Effector CD8-positive, alpha-beta T cell (primary cell): ENCODE data around the gene EIF3K.
A peak's percentile ranks its signal among the peaks of the same experiment; 100 is the strongest.
"Not testable (repeated sequence)": the region's sequence is repeated elsewhere in the genome, so short reads cannot be mapped to it uniquely, and the experiment has no call there.

Experiments
- DNase-seq: peaks from one replicate; lab custom pipeline; 2025; lab: John Stamatoyannopoulos, UW

The EIF3K gene

DNA sequence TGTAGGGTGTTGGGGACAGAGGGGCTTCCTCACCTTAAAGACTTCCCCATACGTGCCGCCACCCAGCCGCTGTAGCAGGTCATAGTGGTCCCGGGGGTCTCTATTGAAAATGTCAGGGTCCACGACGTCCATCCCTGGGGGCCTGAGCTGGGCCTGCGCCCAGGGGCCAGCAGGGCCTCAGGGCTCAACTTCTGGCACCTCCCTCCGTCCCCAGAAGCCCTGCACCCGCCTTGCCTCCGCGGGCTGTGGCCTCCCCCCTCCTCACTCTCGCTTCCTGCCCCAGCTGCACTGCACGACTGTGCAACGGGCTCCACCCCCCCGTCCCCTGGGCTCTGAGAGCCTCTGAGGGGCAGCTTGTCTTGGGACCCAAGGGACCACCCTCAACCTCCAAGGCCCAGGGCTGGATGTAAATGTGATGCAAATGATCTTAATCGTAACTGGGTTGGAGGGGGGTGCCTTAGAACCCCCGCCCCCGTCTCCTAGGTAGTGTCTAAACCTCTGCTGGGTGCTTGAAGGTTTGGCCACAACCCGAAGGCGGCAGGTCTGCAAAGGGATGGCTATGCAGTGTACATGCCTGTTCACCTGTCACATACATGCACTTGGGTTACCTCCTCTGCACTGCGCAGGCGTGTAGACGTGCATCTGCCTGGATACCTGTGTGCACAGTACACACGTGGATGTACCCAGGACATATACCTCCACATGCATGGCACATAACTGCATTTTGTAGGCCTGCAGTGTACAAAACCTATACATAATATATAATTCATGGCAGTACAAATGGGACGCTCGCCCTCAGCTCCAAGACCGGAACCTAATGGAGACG is 1.0 kb upstream of the EIF3K start, which contains the start of gene MAP4K1:
Gene MAP4K1, minus strand, starts transcription at position 190 of the 826 bp plus-strand sequence. Its CDS starts 58 bp downstream, at position 132.
- peak; percentile 40 for DNase-seq

DNA sequence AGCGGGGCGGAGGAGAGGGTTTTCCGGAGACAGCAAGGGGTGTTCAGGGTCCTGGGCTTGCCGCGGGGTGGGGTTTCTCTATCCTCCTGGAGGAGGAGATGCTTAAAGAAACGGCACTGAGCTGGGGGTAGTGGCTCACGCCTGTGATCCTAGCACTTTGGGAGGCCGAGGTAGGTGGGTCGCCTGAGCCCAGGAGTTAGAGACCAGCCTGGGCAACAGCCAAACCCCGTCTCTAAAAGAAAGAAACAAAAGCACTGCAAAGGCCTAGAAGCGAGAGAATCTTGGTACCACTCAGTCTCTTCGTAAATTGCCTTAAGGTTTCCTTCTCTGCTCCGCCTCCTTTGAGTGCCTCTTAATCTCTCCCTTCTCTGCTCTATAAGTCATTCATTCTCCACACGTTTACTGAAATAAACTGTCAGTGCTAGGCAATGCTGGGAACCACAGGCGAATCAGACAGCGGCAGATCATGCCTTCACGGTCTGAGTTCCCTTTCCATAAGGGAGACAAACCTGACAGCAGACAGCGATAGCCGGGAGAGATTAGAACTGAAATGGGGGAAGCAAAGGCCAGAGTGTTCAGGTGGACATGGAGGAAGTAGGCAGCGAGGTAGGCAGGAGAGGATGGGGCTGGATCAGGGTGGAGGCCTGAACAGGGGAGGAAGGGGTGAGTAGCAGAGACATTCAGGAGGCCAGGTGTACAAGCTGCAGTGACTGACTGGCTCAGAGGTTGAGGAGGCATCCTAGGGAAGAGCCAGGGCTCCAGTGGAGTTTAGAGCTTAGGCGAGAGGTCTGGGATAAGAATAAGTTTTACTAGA is 580 bp downstream of the EIF3K start:
- no peak for DNase-seq

DNA sequence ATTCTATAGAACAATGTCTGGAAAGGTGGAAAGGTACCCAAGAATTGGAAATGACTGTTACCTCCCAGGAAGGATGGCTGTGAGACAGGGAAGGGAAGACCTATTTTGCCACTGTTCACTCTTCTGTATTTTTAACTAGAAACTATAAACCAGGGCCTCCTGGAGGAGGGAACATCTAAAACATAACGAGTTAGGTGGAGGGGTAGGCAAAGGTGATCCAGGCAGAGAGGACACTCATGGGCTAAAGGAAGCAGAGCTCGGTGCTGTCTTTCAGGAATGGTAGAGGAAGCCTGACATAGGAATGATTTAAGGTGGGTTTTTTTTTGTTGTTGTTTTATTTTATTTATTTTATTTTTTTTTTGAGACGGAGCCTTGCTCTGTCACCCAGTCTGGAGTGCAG is 5.8 kb downstream of the EIF3K start:
- no peak for DNase-seq

DNA sequence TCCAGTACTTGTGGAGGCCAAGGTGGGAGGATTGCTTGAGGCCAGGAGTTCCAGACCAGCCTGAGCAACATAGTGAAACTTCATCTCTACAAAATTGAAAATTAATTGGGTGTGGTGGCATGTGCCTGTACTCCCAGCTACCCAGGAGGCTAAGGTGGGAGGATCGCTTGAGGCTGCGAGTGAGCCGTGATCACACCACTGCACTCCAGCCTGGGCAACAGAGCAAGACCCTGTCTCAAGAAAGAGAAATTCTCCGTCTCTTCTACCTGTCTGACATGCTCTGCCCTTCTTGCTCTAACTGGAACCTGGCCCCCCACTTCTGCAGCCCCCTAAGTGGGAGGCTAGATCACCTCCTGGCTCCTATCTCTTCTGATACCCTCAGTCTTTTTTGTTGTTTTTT is 7.4 kb downstream of the EIF3K start:
- DNase-seq: no peak

DNA sequence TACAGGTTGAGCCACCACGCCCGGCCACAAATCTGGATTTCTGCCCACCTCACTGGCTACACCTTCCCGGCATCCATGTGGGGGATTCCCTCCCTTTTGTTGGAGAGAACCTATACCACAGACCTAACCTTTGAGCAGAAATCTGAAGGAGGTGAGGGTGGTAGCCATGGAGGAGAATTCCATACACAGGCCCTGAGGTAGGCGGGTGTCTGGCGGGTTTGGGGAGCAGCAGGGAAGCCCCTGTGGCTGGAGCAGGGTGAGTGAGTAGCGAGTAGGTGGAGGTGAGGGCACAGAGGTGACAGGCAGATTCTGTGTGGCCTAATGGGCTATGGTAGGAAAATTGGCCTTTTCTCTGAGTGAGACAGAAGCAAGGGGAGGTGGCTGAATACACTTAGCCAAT is 10.6 kb downstream of the EIF3K start:
- no peak for DNase-seq

DNA sequence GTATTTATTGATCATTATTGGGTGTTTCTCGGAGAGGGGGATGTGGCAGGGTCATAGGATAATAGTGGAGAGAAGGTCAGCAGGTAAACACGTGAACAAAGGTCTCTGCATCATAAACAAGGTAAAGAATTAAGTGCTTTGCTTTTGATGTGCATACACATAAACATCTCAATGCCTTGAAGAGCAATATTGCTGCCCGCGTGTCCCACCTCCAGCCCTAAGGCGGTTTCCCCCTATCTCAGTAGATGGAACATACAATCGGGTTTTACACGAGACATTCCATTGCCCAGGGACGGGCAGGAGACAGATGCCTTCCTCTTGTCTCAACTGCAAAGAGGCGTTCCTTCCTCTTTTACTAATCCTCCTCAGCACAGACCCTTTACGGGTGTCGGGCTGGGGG is 12.3 kb downstream of the EIF3K start:
- DNase-seq: not testable (repeated sequence)

DNA sequence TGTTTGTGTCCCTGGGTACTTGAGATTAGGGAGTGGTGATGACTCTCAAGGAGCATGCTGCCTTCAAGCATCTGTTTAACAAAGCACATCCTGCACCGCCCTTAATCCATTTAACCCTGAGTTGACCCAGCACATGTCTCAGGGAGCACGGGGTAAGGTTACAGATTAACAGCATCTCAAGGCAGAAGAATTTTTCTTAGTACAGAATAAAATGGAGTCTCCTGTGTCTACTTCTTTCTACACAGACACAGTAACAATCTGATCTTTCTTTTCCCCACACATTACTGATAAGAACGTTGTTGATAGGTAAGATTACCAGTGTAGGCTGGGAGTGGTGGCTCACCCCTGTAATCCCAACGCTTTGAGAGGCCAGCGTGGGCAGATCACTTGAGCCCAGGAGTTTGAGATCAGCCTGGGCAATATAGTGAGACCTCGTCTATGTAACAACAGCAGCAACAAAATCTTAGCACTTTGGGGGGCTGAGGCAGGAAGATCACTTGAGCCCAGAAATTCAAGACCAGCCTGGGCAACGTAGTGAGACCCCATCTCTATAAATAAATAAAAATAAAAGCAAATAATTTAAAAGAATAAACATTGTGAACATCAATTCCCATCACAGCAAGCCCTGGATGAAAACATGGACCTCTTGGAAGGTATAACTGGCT is 13.0 kb downstream of the EIF3K start:
- not testable (repeated sequence) for DNase-seq

DNA sequence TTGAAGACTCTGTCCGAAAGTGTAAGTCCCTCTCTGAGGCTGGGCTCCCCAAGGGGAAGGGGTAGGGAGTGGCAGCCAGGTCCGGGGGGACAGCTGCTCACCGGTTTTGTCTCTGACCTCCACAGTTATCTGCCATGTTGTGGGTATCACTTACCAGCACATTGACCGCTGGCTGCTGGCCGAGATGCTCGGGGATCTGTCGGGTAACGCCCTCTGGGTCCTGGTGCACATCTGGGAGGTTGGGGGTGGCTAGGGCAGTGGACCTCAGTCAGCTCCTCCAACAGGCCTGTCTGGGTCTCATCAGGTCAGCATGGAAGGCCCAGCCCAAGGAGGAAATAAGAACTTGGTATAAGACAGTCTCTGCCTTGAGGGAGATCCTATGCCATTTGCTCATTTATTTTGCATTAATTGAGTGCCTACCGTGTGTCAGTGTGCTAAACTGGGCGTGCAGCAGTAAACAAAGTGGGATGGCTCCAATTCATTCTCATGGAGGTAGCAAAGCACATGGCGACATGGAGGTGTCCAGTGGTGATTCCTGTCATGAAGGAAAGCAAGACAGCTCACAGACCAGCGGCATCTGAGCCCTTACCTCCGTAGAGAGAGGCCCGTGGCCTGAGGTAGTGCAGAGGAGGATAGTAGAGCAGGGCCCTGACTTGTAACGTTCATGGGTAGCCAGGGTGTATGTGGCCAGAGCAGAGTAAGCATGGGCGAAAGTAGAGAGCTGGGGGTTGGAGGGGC is 13.7 kb downstream of the EIF3K start:
- no peak for DNase-seq

DNA sequence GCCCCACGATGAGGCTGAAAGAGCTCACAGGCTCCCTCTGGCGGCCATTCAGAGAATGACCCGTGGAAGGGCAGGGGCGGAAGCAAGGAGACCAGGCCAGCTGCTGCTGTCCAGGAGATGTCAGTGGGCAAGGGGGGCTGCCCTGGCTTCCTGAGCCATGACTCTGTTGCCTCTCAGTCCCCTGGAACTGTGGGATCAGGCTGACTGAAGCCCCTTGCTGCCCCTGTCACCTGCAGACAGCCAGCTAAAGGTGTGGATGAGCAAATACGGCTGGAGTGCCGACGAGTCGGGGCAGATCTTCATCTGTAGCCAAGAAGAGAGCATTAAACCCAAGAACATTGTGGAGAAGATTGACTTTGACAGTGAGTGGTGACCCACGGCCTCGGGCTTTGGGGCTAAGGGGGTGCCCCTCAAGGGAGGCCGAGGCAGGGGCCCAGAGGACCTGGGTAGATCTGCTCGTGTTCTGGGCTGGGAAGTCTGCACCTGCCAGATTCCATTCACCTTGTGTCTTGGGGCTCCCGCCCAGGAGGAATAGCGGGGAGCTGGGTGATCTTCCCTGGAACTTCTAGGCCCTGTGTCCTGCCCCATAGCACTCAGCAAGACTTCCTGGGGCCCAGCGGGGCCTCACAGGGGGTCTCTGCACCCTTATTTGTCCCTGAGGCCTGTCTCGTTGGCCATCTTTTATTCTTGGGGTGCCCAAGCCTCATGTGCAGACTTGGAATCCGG is 15.9 kb downstream of the EIF3K start:
- DNase-seq: peak; percentile 60

DNA sequence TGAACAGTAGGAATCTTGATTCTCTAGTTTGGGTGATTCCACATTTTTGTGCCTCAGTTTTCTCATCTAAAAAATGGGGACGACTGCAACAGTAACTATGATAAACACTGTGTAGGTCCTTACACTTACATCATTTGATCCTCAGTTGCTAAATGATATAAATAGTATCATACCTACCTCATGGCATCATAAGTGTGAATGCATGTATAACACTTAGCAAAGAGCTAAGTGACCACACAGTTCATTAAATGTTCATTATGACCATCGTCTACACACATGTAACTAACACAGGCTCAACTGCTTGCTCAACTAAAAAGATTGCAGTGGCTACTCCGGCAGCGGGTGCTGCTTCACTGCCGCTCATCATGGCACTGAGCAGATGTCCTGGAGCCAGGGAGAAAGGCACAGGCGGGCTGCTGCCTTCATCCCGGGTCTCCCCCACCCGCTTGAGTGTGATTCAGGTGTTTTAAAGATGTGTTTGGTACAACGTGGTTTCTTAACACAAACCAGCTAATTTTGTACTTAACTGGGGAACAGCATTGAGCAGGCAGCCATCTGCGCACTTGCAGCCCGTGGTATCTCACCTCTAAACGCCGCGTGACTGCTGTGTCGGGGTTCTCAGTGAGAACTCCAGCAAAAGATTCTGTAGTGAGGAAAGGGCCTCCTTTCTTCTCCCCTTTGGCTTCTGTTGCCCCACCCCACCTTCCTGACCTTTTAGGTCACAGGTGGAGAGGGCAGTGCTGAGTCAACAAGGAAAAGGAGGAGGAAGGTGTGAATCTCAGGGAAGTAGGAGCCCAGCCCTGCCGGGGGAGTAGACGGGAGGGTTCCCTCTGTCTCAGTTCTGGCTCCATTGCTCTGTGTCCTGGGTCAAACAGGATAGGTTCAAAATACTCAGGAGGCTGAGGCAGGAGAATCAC is 16.8 kb downstream of the EIF3K start:
- DNase-seq: no peak

DNA sequence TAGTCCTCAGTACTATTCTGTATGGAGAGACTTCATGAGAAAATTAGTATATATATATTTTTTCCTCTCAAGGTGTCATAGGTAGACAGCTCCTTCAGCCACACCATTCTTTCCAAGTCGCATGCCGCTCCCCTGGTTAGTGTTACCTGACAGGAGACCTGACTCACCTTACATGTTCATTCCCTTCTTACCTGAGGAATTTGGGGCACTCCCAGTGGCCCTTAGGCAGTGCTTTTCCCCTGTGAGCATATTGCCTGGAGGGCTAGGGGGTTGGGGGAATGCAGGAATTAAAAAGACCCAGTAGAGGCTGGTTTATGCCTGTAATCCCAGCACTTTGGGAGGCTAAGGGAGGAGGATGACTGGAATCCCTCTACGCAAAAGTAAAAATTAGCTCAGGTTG is 19.5 kb downstream of the EIF3K start:
- no peak for DNase-seq

DNA sequence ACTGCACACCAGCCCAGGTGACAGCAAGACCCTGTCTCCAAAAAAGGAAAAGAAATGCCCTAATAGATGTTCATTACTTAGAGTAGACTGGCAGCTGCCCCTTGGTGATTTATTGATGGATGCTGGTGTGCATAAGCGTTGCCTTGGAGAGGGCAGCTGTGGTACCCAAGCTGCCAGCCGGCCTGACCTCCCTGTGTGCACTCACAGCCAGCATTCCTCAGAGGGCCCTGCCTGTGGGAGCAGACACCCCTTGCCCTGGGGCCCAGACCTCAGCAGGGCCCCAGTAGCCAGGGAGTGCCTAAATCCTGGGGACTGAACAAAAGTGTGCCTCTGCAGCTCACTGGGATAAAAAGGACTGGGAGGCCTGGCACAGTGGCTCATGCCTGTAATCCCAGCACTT is 20.7 kb downstream of the EIF3K start:
- no peak for DNase-seq

DNA sequence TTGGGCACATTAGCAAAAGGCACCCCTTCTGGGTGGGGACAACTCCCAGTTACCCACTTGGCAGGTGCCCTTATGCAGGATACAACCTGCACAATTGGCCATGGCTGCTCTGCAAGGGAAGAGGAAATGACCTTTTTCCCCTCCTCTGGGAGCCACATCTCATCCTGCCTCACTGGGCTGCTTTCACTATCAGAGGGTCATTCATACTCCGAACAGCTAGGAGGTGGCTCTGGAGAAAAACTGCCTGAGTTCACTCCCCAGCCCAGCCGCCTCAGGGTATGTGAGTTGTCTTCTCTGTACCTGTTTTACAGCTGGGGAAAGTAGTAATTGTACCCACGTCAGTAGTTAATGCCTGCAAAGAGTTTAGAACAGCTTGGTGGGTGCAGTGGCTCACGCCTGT is 21.4 kb downstream of the EIF3K start:
- DNase-seq: no peak

DNA sequence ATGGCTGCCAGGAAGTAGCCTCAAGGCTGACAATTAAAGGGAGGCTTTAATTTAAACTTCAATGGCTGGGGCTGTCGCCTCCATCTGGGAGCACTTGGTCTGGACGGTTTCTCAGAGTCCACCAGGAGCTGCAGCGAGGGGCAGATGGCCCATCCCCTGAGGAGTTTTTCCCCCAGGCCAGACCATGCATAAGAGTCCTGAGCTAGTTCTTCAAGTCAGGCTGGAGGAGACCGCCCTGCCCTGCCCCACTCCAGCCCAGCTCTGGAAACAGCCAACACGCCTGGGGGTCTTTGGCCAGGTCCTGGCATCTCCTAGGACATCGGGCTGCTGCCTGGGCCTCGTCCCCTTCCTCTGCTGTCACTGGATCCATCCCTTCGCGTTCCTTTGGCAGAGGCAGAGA is 23.2 kb downstream of the EIF3K start:
- DNase-seq: no peak

DNA sequence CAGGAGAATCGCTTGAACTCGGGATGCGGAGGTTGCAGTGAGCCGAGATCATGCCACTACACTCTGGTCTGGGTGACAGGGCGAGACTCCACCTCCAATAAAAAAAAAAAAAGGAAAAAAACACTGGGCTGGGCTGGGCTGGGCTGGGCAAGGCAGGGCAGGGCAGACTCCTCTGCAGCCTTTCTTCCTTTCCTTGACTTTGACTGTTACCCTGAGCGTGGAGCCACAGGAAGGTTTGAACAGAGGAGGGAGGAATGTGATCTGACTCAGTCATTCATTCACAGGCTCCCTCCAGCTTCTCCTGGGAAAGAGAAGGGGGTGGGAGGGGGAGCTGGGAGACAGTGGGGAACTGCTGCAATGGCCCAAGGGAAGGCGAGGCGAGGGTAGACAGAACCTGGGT is 25.7 kb downstream of the EIF3K start:
- DNase-seq: no peak

DNA sequence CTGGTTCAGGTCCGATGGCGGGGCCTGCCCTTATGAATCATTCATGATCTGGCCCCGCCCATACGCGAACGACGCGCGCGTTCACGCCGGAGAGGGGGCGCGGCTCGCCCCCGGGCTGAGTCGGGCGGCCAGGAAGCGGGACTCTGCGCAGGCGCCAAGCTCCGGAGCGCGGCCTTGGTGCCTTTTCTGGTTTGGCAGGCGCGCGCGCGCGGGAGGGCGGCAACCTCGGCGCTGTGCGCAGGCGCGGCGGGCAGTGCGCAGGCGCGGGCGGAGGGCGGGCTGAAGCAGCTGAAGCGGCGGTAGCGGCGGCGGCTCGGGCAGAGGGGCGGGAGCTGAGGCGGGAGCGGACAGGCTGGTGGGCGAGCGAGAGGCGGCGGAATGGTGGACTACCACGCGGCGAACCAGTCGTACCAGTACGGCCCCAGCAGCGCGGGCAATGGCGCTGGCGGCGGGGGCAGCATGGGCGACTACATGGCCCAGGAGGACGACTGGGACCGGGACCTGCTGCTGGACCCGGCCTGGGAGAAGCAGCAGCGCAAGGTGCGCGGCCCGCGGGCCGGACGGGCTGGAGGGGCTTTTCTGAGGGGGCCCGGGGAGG is 28.5 kb downstream of the EIF3K start, which contains the start of gene ACTN4:
Gene ACTN4, plus strand, starts transcription at position 282 of the 598 bp plus-strand sequence. Its CDS starts 97 bp downstream, at position 379.
- DNase-seq: peak; percentile 100

DNA sequence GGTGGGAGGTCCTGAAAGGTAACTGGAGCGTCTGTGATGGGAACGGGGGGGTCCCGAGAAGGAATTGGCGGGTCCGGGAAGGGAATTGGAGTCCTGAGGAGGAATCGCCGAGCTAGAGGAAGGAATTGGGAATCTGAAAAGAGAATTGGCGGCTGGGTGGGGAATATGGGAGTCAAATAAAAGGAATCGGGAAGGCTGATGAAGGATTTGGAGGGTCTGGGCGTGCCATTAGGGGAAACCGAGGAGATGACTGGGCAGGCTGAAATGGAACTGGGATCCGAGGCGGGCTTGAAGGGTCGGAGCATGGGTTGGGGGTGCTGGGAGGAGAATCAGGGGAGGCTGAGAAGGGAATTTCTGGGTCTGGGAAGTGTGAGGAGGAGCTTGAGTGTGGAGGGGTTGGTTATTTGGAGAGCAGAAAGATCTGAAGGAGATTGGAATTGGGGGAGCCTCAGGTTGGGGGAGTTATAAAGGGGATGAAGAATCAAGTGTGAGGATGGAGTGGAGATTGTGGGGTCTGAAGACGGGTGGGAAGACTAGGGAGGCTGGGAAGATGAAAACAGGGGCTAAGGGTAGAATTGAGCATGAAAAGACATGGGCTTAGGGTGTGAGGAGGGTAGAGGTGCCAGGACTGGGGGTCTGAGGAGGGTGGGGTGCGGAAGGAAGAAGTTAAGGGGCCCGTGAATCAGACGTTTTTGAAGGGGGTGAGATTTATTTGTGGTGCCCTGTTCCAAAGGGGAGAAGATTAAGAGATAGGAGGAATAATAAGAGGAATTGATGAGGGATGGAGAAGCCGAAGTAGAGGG is 29.2 kb downstream of the EIF3K start:
- no peak for DNase-seq

DNA sequence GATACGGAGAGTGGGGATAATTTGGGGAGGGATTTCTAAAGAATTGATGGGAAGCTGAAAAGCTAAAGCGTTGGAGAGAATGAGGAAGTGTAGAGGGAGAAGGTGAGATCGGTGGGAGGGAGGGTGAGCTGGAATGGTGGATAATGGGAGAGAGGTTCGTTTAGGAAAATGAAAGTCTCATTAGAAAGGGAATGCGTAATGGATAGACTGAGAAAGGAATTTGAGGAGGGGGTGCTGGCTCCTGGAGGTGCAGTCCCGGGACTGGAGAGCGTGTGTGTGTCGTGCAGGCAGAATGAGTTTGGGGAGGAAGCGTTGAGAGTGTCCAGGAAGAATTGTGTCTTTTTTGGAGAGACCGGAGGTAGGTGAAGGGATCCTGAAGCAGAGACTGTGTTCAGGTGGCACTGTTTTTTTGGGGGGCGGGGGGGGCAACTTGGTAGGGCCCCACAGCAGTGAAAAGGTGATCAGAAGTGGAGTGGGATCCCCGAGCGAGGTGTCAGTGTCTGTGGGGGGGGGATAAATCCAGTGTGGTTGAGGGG is 29.8 kb downstream of the EIF3K start:
- DNase-seq: no peak
